OCI-LY1 (cell line): ENCODE measurements around the gene PDCD10.

Source experiments
- H2AFZ ChIP-seq: fragments of 200-600 bp; sonication (generic), shearing (Covaris generic); 2 replicates; pipeline ENCODE4 v1.6.0; 2014; ENCODE audit warnings: antibody characterized with exemption, mild to moderate bottlenecking, low read length
- H3F3A ChIP-seq: fragments of 200-600 bp; sonication (generic), shearing (Covaris generic); 2 replicates; pipeline ENCODE4 v1.6.0; 2014; ENCODE audit warnings: mild to moderate bottlenecking, antibody characterized with exemption, low read length, moderate library complexity; ENCODE audit not compliant: insufficient read depth
- H3K27ac ChIP-seq: fragments of 200-600 bp; sonication (generic); 2 replicates; pipeline ENCODE4 v1.5.1; 2014; ENCODE audit warnings: low read length, mixed run types, mild to moderate bottlenecking, low read depth; ENCODE audit not compliant: poor library complexity, severe bottlenecking
- H3K27me3 ChIP-seq: fragments of 200-600 bp; sonication (generic); 2 replicates; pipeline ENCODE4 v1.6.0; 2014; ENCODE audit warnings: antibody characterized with exemption, mild to moderate bottlenecking, low read length, moderate library complexity; ENCODE audit not compliant: insufficient read depth
- H3K36me3 ChIP-seq: fragments of 200-600 bp; sonication (generic); 2 replicates; pipeline ENCODE4 v1.6.1; 2014; ENCODE audit warnings: mild to moderate bottlenecking, antibody characterized with exemption, low read length, moderate library complexity, mixed read lengths; ENCODE audit not compliant: insufficient read depth
- H3K4me1 ChIP-seq: fragments of 200-600 bp; sonication (generic); 2 replicates; pipeline ENCODE4 v1.5.1; 2014; ENCODE audit warnings: mild to moderate bottlenecking, low read length, moderate library complexity; ENCODE audit not compliant: insufficient read depth, severe bottlenecking
- H3K4me2 ChIP-seq: fragments of 200-600 bp; sonication (generic), shearing (Covaris generic); 2 replicates; pipeline ENCODE4 v1.6.1; 2014; ENCODE audit warnings: low read length
- H3K4me3 ChIP-seq: fragments of 200-600 bp; sonication (generic); 2 replicates; pipeline ENCODE4 v1.5.1; 2014; ENCODE audit warnings: low read length, low read depth, mild to moderate bottlenecking, mixed read lengths; ENCODE audit not compliant: poor library complexity, severe bottlenecking
- H3K79me2 ChIP-seq: fragments of 200-600 bp; shearing (Covaris generic); 2 replicates; pipeline ENCODE4 v1.6.1; 2016; ENCODE audit warnings: mixed run types, low read length, mixed read lengths; ENCODE audit not compliant: insufficient read depth
- H3K9ac ChIP-seq: fragments of 200-600 bp; sonication (generic), shearing (Covaris generic); 2 replicates; pipeline ENCODE4 v1.6.1; 2014; ENCODE audit warnings: mild to moderate bottlenecking, low read length, mixed read lengths
- H3K9me2 ChIP-seq: fragments of 200-600 bp; sonication (generic), shearing (Covaris generic); 2 replicates; pipeline ENCODE4 v1.6.1; 2014; ENCODE audit warnings: low read depth, mild to moderate bottlenecking, low read length, mixed read lengths
- H3K9me3 ChIP-seq: fragments of 200-600 bp; shearing (Covaris generic); 2 replicates; pipeline ENCODE4 v1.6.1; 2014; ENCODE audit warnings: low read length, mixed read lengths
- H4K20me1 ChIP-seq: fragments of 200-600 bp; sonication (generic), shearing (Covaris generic); 2 replicates; pipeline ENCODE4 v1.6.0; 2016; ENCODE audit warnings: mild to moderate bottlenecking, low read length; ENCODE audit not compliant: insufficient read depth
- EZH2 ChIP-seq: fragments of 200-600 bp; sonication (generic), shearing (Covaris generic); IDR thresholded peaks from 2 replicates; pipeline ENCODE4 v1.8.0; 2017; ENCODE audit warnings: borderline replicate concordance, mixed run types, mild to moderate bottlenecking, antibody characterized with exemption, low read length, moderate library complexity, mixed read lengths
- TF ChIP-seq, protein P1 (sequence below): fragments of 200-600 bp; sonication (generic), shearing (Covaris generic); IDR thresholded peaks from 2 replicates; pipeline ENCODE4 v1.5.1; 2017; ENCODE audit warnings: mild to moderate bottlenecking, antibody characterized with exemption, low read length, moderate library complexity, mixed read lengths

Gene PDCD10

DNA sequence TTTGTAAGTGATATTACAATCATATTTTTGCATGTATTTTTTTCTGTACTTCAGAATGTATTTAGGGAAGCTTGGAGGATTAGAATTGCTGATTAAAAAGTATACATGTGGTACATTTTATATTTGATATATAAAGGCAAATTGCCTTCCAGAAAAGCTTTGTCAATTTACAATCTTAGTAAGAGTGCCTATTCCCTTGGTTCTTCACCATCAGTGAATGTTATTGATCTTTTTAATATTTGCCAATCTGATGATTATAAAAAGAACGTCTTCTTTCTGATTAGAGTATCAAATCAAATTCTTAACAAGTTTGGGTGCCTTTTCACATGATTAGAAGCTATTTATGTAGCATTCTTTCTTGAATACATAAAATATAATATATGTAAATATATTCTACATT is 90.1 kb downstream of the PDCD10 start:
- H3K9ac ChIP-seq: no peak overlapping the region
- no peak overlapping the region for H2AFZ ChIP-seq
- no peak overlapping the region for H3K27ac ChIP-seq
- H3K9me2 ChIP-seq: no peaks in the 10 kb centered on the region
- H3F3A ChIP-seq: no peaks in the 10 kb centered on the region
- H3K4me2 ChIP-seq: no peak overlapping the region
- no peaks in the 10 kb centered on the region for H3K36me3 ChIP-seq
- no peak overlapping the region for H3K4me3 ChIP-seq
- H3K4me1 ChIP-seq: no peaks in the 10 kb centered on the region
- H4K20me1 ChIP-seq: no peaks in the 10 kb centered on the region
- H3K9me3 ChIP-seq: no peaks in the 10 kb centered on the region
- TF ChIP-seq, protein P1, sequence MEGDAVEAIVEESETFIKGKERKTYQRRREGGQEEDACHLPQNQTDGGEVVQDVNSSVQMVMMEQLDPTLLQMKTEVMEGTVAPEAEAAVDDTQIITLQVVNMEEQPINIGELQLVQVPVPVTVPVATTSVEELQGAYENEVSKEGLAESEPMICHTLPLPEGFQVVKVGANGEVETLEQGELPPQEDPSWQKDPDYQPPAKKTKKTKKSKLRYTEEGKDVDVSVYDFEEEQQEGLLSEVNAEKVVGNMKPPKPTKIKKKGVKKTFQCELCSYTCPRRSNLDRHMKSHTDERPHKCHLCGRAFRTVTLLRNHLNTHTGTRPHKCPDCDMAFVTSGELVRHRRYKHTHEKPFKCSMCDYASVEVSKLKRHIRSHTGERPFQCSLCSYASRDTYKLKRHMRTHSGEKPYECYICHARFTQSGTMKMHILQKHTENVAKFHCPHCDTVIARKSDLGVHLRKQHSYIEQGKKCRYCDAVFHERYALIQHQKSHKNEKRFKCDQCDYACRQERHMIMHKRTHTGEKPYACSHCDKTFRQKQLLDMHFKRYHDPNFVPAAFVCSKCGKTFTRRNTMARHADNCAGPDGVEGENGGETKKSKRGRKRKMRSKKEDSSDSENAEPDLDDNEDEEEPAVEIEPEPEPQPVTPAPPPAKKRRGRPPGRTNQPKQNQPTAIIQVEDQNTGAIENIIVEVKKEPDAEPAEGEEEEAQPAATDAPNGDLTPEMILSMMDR: no peak
- TF ChIP-seq EZH2: no peak
- no peaks in the 10 kb centered on the region for H3K27me3 ChIP-seq
- no peaks in the 10 kb centered on the region for H3K79me2 ChIP-seq
